Measurements from ENCODE around the gene CMTM3. TPM values are rescaled to one million over a fixed set of nuclear protein-coding genes. Genes with fewer than 3 reads are reported as not detected.

CMTM3 gene
- total and polyA plus RNA-seq, 7 donors = 2.6 to 7.6 (median 4.8) TPM

DNA sequence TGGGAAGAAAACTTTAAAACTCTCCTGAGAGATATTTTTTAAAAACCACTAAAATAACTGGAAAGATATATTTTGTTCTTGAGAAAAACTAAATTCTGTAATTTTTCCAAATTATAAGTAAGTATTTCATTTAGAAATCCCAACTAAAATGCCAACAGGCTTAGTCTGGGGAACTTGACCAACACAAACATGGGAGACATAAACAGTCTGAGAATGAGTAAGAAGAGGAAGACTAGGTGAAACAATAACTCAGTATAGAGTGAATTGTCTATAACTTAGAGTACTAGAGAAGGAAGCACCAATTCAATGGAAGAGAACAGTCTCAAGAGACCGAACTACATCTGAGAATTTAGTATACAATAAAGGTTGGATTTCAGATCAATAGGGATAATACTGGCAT, 35.4 kb upstream of the CMTM3 start:
- H3K27ac ChIP-seq = no peak overlapping the region
- ATAC-seq = no peak
- no peaks in the 10 kb centered on the region for H3K27me3 ChIP-seq (ENCODE audit: insufficient read depth in 3 of 3, low read length in 2 of 3)
- TF ChIP-seq, protein P1, sequence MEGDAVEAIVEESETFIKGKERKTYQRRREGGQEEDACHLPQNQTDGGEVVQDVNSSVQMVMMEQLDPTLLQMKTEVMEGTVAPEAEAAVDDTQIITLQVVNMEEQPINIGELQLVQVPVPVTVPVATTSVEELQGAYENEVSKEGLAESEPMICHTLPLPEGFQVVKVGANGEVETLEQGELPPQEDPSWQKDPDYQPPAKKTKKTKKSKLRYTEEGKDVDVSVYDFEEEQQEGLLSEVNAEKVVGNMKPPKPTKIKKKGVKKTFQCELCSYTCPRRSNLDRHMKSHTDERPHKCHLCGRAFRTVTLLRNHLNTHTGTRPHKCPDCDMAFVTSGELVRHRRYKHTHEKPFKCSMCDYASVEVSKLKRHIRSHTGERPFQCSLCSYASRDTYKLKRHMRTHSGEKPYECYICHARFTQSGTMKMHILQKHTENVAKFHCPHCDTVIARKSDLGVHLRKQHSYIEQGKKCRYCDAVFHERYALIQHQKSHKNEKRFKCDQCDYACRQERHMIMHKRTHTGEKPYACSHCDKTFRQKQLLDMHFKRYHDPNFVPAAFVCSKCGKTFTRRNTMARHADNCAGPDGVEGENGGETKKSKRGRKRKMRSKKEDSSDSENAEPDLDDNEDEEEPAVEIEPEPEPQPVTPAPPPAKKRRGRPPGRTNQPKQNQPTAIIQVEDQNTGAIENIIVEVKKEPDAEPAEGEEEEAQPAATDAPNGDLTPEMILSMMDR (IDR thresholded peaks at IDR 0.05) = no peak
- no peaks in the 10 kb centered on the region for H3K4me1 ChIP-seq
- no peaks in the 10 kb centered on the region for H3K36me3 ChIP-seq (ENCODE audit: insufficient read depth in 1 of 2, low read depth in 1 of 2)
- no peak for DNase-seq
- no peaks in the 10 kb centered on the region for H3K9me3 ChIP-seq
- no peak overlapping the region for H3K4me3 ChIP-seq
- 97 to 100% (median 100%) methylated on average over 1 of the region's 1 CpG for WGBS, 3 donors
- intact Hi-C loops (cut with DNase I) = no loop called here

DNA sequence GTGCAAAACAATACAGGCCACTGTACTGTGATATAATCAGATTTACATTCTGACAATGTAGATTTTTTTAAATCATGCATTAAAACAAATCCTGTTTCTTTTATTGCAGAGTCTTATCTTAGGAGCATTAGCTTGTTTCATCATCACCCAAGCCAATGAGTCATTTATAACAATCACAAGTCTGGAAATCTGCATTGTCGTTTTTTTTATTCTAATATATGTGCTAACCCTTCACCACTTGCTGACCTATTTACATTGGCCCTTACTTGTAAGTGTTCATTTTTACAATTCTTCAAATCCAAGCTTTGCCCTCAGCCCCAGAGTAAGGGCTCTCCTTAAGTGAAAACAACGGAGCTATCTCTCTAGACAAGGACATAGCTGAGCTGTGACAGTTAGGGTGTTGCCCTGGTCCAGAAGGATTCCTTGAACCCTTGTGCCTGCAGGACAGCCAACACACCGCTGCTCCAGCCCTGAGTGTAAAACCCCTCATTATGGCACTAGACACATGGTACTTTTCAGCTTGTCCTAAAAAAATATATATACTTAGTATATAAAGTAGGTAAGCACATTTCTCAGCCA, 34.6 kb upstream of the CMTM3 start:
- no peak overlapping the region for H3K27ac ChIP-seq
- H3K27me3 ChIP-seq (ENCODE audit: insufficient read depth in 3 of 3, low read length in 2 of 3) = peaks cover 0 to 4% (median 0%) of the 10 kb centered on the region in 3 donors
- no peak overlapping the region for H3K4me3 ChIP-seq
- intact Hi-C loops (cut with DNase I) = no loop called here
- WGBS, 3 donors = 80 to 88% (median 85%) methylated on average over 3 of the region's 3 CpGs
- TF ChIP-seq, protein P1 (IDR thresholded peaks at IDR 0.05) = no peak
- H3K36me3 ChIP-seq (ENCODE audit: insufficient read depth in 1 of 2, low read depth in 1 of 2) = no peaks in the 10 kb centered on the region
- ATAC-seq (no peak), DNase-seq (no peak)
- H3K9me3 ChIP-seq = no peaks in the 10 kb centered on the region
- H3K4me1 ChIP-seq = no peaks in the 10 kb centered on the region

DNA sequence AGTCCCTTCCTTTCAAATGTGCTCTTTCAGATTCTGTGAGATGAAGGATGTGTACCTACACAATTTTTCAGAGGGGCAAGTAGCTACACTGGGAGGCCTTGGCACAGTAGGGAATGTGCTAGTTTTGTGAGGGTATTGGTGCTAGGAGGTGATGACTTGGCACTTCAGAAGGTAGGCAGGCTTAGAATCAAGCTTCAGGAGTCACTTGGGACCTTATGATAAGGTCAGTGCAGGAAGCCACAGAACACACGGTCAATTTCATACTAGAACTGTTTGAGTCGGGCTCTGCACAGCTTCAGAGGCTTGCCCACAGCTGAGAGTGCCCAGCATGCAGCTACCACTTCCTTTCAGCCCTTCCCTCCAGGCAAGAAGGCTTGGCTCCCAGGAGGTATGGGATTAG, 32.1 kb upstream of the CMTM3 start:
- DNase-seq = no peak
- ATAC-seq = no peak
- Histone ChIP-seq H3K36me3 (ENCODE audit: insufficient read depth in 1 of 2, low read depth in 1 of 2) (no peaks in the 10 kb centered on the region), H3K4me1 (no peaks in the 10 kb centered on the region), H3K27me3 (ENCODE audit: insufficient read depth in 3 of 3, low read length in 2 of 3) (peaks cover 0 to 23% (median under 1%) of the 10 kb centered on the region in 3 donors), H3K27ac (no peak overlapping the region), H3K9me3 (no peaks in the 10 kb centered on the region), H3K4me3 (no peak overlapping the region)
- 49 to 73% (median 58%) methylated on average over 2 of the region's 2 CpGs for WGBS, 3 donors
- TF ChIP-seq, protein P1 (IDR thresholded peaks at IDR 0.05) = no peak
- intact Hi-C loops (cut with DNase I) = no loop called here

DNA sequence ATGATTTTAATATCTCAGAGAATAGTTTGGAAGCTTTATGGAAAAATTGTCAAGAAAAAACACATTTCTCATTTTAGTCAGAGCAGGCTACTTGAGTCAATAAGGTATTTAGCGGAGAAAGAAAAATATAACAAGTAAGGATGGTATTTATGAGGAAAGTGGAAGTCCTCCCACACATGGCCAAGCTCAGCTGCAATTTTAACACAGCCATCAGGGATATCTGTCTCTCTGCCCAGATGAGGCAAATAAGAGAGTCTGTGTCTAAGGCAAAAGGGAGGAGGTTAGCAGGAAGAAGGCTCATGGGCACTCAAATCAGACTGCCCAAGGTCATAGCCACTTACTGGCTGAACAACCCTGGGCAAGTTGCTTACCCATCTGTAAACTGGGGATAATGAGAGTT, 30.4 kb upstream of the CMTM3 start:
- DNase-seq = no peak
- TF ChIP-seq, protein P1 (IDR thresholded peaks at IDR 0.05) = no peak
- ATAC-seq = no peak
- H3K27me3 ChIP-seq (ENCODE audit: insufficient read depth in 3 of 3, low read length in 2 of 3) = peaks cover 1 to 40% (median 3%) of the 10 kb centered on the region in 3 donors
- WGBS, 3 donors = 92 to 98% (median 97%) methylated on average over 1 of the region's 1 CpG
- no peaks in the 10 kb centered on the region for H3K9me3 ChIP-seq
- intact Hi-C loops (cut with DNase I) = no loop called here
- H3K4me1 ChIP-seq = peaks cover 8% of the 10 kb centered on the region
- no peak overlapping the region for H3K4me3 ChIP-seq
- no peaks in the 10 kb centered on the region for H3K36me3 ChIP-seq (ENCODE audit: insufficient read depth in 1 of 2, low read depth in 1 of 2)
- H3K27ac ChIP-seq = no peak overlapping the region

DNA sequence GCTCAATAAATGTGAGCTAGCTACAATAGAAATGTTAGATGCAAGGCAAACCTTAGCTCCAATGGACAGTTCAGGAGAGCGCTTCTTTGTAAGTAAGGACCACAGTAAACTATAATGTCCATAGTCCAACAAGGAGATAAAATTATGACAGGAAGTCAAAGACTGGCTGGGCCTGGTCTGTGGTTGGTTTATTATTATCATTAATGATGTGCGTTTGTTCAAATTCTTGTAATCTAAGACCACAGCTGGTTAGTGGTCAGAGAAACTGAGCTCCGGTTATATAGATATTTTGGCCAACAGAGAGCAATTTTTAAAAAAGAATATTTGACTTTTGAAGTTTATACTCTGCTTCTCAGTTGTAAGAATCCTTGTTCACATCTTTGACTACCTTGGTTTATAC, 30.0 kb upstream of the CMTM3 start:
- Histone ChIP-seq H3K9me3 (no peaks in the 10 kb centered on the region), H3K4me3 (no peak overlapping the region), H3K27ac (no peak overlapping the region), H3K36me3 (ENCODE audit: insufficient read depth in 1 of 2, low read depth in 1 of 2) (no peaks in the 10 kb centered on the region), H3K4me1 (peaks cover 12% of the 10 kb centered on the region), H3K27me3 (ENCODE audit: insufficient read depth in 3 of 3, low read length in 2 of 3) (peaks cover 1 to 44% (median 3%) of the 10 kb centered on the region in 3 donors)
- DNase-seq = no peak
- intact Hi-C loops (cut with DNase I) = no loop called here
- TF ChIP-seq, protein P1 (IDR thresholded peaks at IDR 0.05) = no peak
- WGBS, 3 donors = 96 to 100% (median 99%) methylated on average over 3 of the region's 3 CpGs
- no peak for ATAC-seq
